Measurements from ENCODE around the gene MORN1. TPM values are rescaled to one million over a fixed set of nuclear protein-coding genes. Genes with fewer than 3 reads are reported as not detected.

MORN1 gene
- total and polyA plus RNA-seq, 2 of the 8 experiments (the other 6 are each of a cell fraction or from before 2014, with no cell fraction given), result 5.0 to 9.1 TPM

DNA sequence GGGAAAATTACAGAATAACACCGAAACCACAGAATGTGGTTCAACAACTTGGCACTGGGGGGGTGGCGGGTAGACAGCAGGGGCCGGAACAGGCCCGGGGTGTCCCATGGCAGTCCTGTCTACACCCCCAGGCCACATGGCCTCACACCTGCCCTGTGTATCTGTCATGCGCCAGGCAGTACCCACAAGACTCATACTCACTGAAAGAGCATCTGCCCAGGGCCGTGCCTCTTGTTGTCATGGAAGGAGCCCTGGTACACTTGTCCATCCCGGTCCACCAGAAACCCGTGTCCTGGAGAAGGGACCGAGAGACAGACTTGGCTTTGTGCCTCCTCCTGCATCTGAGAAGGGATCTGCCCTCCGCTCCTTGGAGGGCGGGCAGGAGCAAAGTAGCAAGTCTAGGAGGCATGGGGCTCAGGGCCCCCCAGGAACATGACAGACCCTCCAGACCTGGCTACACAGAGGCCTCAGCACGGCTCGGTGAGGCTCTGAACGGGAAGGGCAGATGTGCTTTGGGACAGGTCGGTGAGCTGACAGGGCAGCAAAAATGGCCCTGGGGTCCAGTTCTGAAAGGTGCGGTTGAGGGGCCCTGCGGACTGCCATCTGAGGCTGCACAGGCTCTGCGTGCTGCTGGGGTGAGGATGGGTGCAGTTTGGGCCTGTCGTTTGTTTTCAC is 5.6 kb downstream of the MORN1 start (continued):
- TF ChIP-seq CBX5 (IDR thresholded peaks at IDR 0.05; ENCODE audit: low read depth, low read length) (no peak), SP2 (IDR thresholded peaks at IDR 0.05; ENCODE audit: low read length) (no peak), TCF12 (IDR thresholded peaks at IDR 0.05; ENCODE audit: low read depth, low read length) (no peak), SIX5 (IDR thresholded peaks at IDR 0.05; ENCODE audit: low read depth, low read length) (no peak)

Measured in H1 (cell line).